ENCODE measurements around the gene MRPS5.

MRPS5 gene

GRCh38 chr2:95091885-95092555, 29.6 kb downstream of the MRPS5 start:
- in situ Hi-C loops (cut with HindIII; ENCODE audit: low sequenced_read_pairs), result no loop called here

DNA sequence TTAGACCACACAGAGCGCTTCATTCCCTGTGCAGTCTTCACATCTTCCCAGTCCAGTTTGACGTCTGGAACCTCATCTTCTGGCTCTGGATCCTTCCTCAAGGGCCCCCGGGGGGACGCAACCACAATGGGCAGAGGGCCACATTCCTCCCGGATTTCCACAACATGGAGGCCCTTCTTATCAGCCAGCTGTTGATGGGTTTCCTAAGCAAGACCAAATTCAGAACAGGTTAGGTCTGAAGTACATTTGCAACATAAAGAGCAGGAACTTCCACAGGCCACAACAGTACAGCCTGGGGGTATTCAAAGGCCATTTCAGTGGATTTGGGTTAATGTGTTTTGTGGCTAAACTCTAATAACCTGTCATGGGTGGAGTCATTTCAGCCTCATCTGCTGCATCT, 34.2 kb downstream of the MRPS5 start:
- in situ Hi-C loops (cut with HindIII; ENCODE audit: low sequenced_read_pairs), result no loop called here

GRCh38 chr2:95086017-95086416, 35.6 kb downstream of the MRPS5 start:
- in situ Hi-C loops (cut with HindIII; ENCODE audit: low sequenced_read_pairs), result no loop called here

- in situ Hi-C loops (cut with HindIII; ENCODE audit: low sequenced_read_pairs), result no loop called here
These were observed 39.1 kb downstream of the MRPS5 start for GRCh38 chr2:95082477-95082876.

DNA sequence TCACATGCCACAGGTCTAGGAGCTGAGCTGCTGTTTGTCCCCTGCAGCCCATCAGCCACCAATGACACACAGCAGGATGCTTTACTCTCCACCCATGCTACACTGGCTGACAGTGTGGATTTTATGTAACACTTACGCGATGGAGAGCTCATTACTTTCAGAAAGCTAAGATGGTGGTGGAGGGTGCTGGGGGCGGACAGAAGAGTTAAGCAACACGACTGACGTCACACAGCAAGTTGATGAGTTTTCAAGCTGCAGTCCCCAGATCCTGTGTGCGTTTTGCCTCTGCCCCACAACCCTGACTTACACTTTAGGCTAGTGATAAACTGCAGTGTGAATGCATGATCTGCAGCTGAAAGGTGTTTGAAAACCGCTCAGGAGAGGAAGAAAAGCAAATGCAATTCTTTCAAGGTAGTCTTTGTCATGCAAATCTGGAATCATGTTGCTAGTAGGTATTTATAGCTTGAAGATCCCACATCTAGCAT, 42.4 kb downstream of the MRPS5 start:
- in situ Hi-C loops (cut with HindIII; ENCODE audit: low sequenced_read_pairs), result no loop called here

DNA sequence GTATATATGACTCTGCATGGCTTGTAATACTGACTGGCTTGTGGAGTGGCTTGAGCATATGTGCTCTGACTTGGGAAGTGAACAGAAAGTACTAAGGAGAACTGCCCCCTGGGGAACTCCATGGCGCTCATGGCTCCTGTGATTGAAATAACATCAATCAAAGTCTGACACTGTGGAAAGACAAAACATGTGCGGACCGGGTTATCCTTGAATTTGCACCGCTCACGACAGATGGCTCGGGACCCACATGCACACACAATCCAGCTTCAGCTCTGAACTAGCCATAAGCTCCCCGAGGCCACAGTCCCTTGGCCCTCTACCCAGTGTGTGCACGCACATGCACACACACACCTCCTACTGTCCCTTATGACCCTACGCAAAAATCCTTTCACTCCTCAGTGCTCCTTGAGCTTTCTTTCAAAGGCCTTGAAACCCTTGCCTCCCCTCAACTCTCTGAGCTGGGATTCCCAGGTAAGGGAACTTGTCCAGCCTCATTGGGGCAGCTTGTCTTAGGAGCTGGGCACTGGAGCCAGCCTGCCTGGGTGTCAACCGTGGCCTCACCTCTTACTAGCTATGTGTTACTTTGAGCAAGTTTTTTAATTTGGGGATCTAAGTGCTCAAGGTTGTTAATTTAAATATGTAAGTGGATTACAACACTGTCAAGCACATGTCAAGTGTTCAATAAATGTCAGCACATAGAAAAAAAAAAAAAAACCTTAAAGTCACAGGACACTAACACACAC, 43.6 kb downstream of the MRPS5 start:
- in situ Hi-C loops (cut with HindIII; ENCODE audit: low sequenced_read_pairs), result no loop called here

DNA sequence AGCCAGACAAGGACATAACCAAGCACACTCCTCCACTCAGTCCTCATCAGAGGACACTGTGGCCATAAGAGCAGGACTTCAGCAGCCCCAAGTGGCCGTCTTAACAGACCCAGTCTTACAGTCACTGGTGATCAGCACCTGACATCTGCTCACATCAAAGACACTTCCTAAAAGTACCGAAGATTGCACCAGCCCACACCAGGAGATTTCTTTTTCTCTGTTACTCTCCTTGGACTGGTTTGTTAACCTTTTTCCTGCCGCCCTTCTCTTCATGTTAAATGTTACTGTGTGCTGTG, 44.1 kb downstream of the MRPS5 start:
- in situ Hi-C loops (cut with HindIII; ENCODE audit: low sequenced_read_pairs), result no loop called here

- in situ Hi-C loops (cut with HindIII; ENCODE audit: low sequenced_read_pairs), result no loop called here
These were observed 44.7 kb downstream of the MRPS5 start for GRCh38 chr2:95076705-95077529.

DNA sequence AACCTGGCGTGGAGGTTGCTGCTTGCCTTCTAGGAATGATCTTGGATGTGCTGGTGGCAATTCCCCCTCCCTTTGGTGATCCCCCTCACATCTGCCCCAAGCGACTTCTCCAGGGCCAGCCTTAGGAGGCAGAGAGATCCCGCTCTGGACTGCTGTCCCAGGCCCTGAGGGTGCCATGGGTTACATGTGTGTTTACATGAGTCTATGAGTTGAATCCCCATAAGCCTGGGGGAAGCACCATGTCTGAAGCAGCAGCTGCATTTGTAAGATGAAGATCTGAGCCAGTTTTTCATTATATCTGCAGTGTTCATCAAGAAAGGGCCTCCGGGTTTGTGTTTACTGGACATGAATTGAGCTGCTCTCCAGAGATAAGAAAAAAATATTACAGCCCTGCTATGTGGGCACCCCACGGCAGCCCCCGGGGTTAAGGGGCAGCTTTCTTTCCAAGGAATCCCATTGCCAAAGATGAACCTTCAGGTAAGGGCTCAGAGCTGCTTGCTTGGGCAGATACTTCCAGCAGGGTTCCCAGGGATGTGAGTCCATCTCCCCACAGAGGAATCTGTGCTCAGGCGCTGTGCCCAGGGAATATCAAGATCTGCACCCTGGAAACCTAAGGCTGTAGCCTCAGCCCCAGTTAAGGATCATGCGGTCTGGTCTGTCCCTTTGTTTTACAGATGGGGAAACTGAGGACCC, 46.0 kb downstream of the MRPS5 start:
- in situ Hi-C loops (cut with HindIII; ENCODE audit: low sequenced_read_pairs), result no loop called here

DNA sequence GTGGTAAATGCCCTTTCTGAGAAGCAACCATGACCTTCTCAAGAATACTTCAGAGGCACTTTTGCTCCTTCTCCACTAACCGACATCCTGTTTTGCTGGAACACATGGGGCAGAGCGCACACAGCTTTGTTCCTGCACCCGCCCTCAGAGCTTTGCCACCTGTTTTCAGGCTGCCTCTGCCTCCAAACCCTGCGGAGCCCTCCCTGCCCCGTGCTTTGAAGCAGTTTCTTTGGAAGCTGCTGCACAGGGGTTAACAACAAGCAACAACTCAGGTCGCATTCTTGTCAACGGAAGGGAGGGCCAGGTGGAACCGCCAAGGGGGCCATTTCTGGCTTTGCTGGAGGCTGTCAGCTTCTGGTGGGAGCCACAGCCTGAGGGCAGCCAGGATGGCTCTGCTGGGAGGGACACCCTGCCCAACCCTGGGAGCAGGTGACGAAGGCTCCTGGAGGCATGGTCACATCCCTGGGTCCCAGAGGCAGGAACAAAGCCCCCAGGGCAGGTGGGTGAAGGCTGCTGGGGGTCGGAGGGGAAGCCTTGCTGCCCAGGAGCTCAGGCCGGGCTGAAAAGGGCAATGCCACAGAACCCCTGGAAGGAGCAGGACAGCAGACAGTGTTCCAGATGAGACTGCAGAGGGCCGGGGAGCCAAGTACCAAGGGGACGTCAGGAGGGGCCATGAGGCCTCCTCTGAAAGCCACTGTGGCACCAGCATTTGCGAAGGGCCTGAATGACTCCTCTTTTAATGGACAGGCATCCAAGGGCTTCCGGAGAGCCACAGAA, 46.8 kb downstream of the MRPS5 start:
- in situ Hi-C loops (cut with HindIII; ENCODE audit: low sequenced_read_pairs), result no loop called here

GRCh38 chr2:95073856-95074662, 47.5 kb downstream of the MRPS5 start:
- in situ Hi-C loops (cut with HindIII; ENCODE audit: low sequenced_read_pairs), result no loop called here

DNA sequence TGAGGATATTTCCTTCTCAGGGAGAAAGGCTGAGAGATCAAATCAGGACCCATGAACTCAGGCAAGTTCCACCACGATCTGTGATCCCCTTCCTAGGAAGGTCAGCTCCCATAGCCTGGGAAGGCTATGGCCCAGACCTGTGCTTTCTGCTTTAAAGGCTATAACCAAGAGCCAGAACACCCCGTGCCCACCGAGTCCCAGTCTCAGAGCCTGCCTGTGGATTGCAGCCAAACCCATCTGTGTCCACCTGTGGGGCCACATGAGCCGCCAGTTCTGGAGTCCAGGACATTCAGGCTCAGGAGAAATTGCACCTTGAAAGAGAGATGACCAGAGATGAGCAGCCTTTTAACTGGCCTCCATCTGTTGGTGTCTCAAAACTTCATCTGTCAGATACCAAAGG, 49.2 kb downstream of the MRPS5 start:
- in situ Hi-C loops (cut with HindIII; ENCODE audit: low sequenced_read_pairs), result no loop called here

GRCh38 chr2:95071856-95072255, 49.8 kb downstream of the MRPS5 start:
- in situ Hi-C loops (cut with HindIII; ENCODE audit: low sequenced_read_pairs), result no loop called here

- in situ Hi-C loops (cut with HindIII; ENCODE audit: low sequenced_read_pairs), result no loop called here
These were observed 52.1 kb downstream of the MRPS5 start for GRCh38 chr2:95069465-95069864.

GRCh38 chr2:95068256-95068655, 53.4 kb downstream of the MRPS5 start:
- in situ Hi-C loops (cut with HindIII; ENCODE audit: low sequenced_read_pairs), result no loop called here

- in situ Hi-C loops (cut with HindIII; ENCODE audit: low sequenced_read_pairs), result no loop called here
These were observed 58.3 kb downstream of the MRPS5 start for GRCh38 chr2:95063086-95063958.

DNA sequence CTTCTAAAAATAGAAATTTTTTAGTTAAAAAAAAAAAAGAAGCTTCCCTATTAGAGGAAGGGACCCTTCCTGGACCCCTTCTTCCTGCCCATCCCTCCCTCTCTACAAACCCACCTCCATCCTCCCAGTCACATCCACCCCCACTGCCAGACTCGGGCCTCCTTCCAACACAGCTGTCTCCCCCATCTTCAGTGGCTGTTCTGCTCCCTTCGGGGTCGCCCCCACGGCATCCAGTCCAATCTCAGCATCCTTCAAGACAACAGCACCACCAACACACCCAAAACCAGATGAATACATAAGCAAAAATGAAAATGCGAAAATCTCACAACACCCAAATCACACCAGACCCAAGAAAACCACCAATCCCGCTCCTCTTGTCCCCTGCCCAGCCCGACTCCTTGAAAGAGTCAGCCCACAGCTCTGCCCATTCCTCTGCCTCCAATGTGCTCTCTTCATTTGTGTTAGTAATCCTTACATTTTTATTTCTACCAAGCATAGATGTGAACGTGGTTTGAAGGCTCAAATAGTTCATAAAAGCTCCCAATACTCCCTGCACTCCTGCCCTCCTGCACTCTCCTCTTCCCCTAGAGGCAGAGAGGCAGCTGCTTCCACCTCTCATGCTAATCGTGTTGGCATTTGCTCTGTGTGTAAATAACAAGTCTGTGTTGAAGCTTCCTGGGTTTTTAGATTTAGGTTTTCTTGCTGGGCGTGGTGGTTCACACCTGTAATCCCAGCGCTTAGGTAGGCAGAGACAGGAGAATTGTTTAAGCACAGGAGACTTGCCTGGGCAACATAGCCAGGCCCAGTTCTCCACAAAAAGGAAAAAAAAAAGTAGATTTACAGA, 59.1 kb downstream of the MRPS5 start:
- in situ Hi-C loops (cut with HindIII; ENCODE audit: low sequenced_read_pairs), result no loop called here

Measured in endothelial cell of hepatic sinusoid (primary cell).